GM23338 (cell line): ENCODE results near the gene SFI1.

Source experiments
- EZH2 ChIP-seq: fragments of 200-600 bp; sonication (generic); IDR thresholded peaks from one replicate; pipeline ENCODE4 v1.8.0; 2017; ENCODE audit warnings: antibody characterized with exemption, mild to moderate bottlenecking, low read depth; ENCODE audit not compliant: unreplicated experiment
- EZH2phosphoT487 ChIP-seq: fragments of 200-600 bp; sonication (generic); IDR thresholded peaks from one replicate; pipeline ENCODE4 v1.8.1; 2018; ENCODE audit warnings: antibody characterized with exemption; ENCODE audit not compliant: unreplicated experiment
- TF ChIP-seq, protein P1 (sequence below), 2 experiments: fragments of 200-600 bp in 1 of 2; sonication (generic) in 1 of 2; conservative IDR thresholded peaks; 2 replicates each; pipeline versions ENCODE4 v1.5.1 to v1.6.1; 2016 to 2017; ENCODE audit warnings: antibody characterized with exemption in 2 of 2, low read depth in 2 of 2, mild to moderate bottlenecking in 2 of 2, moderate library complexity in 1 of 2

DNA sequence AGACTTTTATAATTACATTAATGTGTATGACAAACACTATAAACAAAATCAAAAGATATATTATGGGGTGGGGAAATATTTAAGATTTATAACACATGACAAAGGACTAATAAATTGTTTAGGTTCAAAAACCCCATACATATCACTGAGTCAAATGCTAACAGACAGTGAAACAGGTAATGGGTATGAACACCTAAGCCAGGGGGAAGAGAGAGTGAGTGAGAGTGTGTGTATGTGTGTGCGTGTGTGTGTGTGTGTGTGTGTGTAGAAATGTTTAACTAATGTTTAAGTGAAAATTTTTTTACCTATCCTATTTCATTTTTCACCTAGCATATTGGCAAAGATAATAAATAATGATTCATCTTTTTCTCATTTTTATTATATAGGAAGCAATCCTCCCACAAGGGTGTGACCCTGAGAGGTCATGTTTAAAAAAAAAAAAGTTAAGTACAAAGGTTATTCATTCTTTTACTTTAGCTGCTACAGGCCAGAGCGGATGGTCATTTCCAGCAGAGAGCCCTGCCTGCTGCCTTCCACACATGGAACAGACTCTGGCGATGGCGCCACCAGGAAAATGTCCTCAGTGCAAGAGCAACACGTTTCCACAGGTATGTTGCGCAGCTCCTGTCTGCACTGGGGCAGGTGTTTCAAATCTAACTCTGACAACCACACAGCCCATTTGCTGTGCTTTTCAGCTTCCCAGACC lies 92.8 kb downstream of the SFI1 start:
- TF ChIP-seq EZH2 (no peak), EZH2phosphoT487 (no peak)
- TF ChIP-seq, protein P1, sequence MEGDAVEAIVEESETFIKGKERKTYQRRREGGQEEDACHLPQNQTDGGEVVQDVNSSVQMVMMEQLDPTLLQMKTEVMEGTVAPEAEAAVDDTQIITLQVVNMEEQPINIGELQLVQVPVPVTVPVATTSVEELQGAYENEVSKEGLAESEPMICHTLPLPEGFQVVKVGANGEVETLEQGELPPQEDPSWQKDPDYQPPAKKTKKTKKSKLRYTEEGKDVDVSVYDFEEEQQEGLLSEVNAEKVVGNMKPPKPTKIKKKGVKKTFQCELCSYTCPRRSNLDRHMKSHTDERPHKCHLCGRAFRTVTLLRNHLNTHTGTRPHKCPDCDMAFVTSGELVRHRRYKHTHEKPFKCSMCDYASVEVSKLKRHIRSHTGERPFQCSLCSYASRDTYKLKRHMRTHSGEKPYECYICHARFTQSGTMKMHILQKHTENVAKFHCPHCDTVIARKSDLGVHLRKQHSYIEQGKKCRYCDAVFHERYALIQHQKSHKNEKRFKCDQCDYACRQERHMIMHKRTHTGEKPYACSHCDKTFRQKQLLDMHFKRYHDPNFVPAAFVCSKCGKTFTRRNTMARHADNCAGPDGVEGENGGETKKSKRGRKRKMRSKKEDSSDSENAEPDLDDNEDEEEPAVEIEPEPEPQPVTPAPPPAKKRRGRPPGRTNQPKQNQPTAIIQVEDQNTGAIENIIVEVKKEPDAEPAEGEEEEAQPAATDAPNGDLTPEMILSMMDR (conservative IDR thresholded peaks at IDR 0.05; ENCODE audit: low read depth in 2 of 2) = no peak
